Activated CD4-positive, alpha-beta memory T cell treated with anti-CD3 and anti-CD28 coated beads, Interleukin-2, amount 10 ng/mL, durations not matched to agents 7 days and 5 days (primary cell): ENCODE measurements around the gene HRH1. TPM values are rescaled to one million over a fixed set of nuclear protein-coding genes. Genes with fewer than 3 reads are reported as not detected.
"Not testable (repeated sequence)": the region's sequence is repeated elsewhere in the genome, so short reads cannot be mapped to it uniquely, and the experiment has no call there.

ENCODE experiments used
- CTCF ChIA-PET: fragments of 350-600 bp; sonication (Branson Sonifier 250); formaldehyde crosslinking; loops from one replicate; lab custom pipeline; 2021; ENCODE audit warnings: antibody characterized with exemption, inconsistent platforms; lab: Charles Lee
- POLR2A ChIA-PET: fragments of 350-600 bp; sonication (Branson Sonifier 250); formaldehyde crosslinking; loops from one replicate; lab custom pipeline; 2021; ENCODE audit warnings: antibody characterized with exemption; lab: Charles Lee
- DNase-seq: peaks from one replicate; pipeline ENCODE4 v3.0.0-alpha.2; 2020
- H3K27ac Mint-ChIP-seq: one replicate; pipeline ENCODE4 v1.8.0; 2021; ENCODE audit warnings: mild to moderate bottlenecking, mixed read lengths
- H3K27me3 Mint-ChIP-seq: one replicate; pipeline ENCODE4 v1.8.0; 2021; ENCODE audit warnings: mixed read lengths
- H3K36me3 Mint-ChIP-seq: one replicate; pipeline ENCODE4 v1.8.0; 2021; ENCODE audit warnings: low read depth, mixed read lengths
- H3K4me1 Mint-ChIP-seq: one replicate; pipeline ENCODE4 v1.8.0; 2021; ENCODE audit warnings: mixed read lengths
- H3K4me3 Mint-ChIP-seq: one replicate; pipeline ENCODE4 v1.8.0; 2021; ENCODE audit warnings: mild to moderate bottlenecking, mixed read lengths
- H3K9me3 Mint-ChIP-seq: one replicate; pipeline ENCODE4 v1.8.0; 2021; ENCODE audit warnings: mixed read lengths
- total RNA-seq, 2 experiments: library from RNA; stranded (reverse); gene quantifications; one replicate each; pipeline ENCODE4 v1.2.3, GENCODE V29; 2021

HRH1 gene
- total RNA-seq, 2 experiments from 2014 or later: 0.95 to 1.0 TPM

DNA sequence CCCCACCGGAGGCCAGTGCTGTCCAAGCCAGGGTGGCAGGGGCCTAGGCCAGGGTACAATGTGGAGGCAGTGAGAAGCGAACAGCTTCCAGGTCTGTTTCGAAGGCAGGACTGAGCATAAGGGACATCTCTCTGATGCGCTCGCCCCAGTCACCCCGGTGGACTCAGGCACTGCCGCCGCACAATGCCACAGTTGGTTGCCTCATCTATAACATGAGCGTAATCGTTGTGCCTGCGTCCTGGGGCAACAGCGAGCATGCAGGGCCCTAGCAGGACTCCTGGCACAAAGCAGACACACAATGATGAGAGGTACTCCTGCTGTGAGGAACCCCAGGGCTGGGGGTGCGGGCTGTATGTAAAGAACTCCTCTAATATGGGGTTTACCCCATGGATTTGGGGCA, 14.1 kb downstream of the HRH1 start:
- Mint-ChIP-seq H3K4me3 (no peak overlapping the region), H3K27me3 (peaks cover 13% of the 10 kb centered on the region), H3K4me1 (no peaks in the 10 kb centered on the region), H3K27ac (no peak overlapping the region), H3K9me3 (no peaks in the 10 kb centered on the region), H3K36me3 (no peaks in the 10 kb centered on the region)
- no peak for DNase-seq
- CTCF ChIA-PET: no interaction called here
- POLR2A ChIA-PET: no interaction called here

DNA sequence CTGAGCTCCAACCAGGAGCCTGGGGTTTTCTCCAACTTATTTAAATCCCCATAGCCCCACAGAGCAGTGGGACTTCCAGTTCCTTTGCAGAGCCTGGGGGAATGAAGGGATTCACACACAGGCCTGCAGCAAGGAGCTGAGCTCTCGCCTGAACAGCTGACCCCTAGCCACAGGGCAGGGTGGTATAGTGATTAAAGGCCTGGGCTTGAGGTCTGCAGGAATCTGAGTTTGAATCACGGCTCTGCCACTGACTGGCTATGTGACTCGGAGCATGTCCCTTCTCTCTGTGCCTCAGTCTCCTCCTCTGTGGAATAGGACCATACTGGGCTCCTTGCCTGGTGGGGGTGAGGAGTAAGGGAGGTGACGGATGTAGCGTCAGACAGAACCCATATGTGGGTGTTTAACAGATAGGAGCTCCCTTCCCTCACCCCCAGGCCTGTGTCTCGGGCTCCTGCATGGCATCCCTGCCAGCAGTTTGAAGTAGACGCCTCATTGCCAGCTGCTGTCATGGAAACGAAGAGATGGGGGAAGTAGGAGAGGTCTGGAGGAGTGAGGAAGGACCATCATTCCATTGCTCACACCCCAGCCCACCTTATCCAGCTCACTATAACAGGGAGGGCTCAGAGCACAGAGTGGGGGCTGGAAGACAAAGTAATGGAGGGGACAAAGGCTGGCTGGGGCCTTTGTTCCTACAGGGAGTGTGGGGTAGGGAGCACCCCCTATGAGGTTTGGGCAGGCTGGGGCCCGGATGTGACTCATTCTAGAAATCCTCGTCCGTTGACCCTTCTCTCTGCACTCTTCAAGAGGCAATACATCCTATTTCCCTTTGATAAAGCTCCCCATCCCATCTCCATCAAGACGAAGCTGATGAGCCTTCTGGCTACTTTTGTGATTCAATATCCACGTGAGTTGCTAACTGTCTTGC, 14.8 kb downstream of the HRH1 start:
- no peak for DNase-seq
- H3K27me3 Mint-ChIP-seq: peaks cover 11% of the 10 kb centered on the region
- CTCF ChIA-PET: interaction anchor here (1.4 kb wide), 1 partner anchor 14 kb away, joined by 6 read pairs; the partner anchor contains the start of gene HRH1
- no peaks in the 10 kb centered on the region for H3K9me3 Mint-ChIP-seq
- POLR2A ChIA-PET: no interaction called here
- no peak overlapping the region for H3K27ac Mint-ChIP-seq
- H3K4me3 Mint-ChIP-seq: no peak overlapping the region
- H3K36me3 Mint-ChIP-seq: no peaks in the 10 kb centered on the region
- H3K4me1 Mint-ChIP-seq: no peaks in the 10 kb centered on the region

DNA sequence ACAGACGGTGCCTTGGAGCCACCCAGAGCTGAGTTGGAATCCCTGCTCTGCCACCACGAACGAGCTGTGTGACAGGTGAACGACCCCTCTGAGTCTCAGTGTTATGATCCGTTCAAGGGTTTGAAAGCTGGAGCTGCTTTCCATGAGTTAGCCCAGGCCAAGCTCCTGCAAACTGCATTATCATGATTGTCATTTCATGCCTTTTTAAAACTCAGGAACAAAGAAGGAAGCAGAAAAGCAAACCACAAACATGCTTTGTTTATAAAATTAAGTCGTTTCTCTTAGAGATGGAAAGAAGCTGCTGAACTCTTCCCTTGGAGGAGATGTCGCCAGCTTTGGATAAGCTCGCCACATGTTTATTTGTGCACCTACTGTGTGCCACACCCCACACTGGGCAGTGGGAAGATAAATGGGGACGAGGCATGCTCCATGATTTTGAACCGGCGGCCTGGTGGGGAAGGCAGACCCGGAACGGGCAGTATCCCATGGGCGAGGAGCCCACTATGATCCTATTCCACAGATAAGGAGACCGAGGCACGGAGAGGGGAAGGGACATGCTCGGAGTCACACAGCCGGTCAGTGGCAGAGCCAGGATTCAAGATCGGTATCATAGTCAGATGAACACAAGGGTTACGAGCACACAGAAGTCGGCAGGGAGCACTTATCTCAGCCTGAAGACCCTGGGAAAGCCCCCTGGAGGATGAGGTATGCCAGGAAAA, 15.9 kb downstream of the HRH1 start:
- ChIA-PET CTCF (interaction anchor here (1.4 kb wide), 1 partner anchor 15 kb away, joined by 6 read pairs; the partner anchor contains the start of gene HRH1), POLR2A (no interaction called here)
- DNase-seq: no peak
- H3K27me3 Mint-ChIP-seq: peaks cover 12% of the 10 kb centered on the region
- H3K27ac Mint-ChIP-seq: no peak overlapping the region
- no peak overlapping the region for H3K4me3 Mint-ChIP-seq
- no peaks in the 10 kb centered on the region for H3K9me3 Mint-ChIP-seq
- H3K36me3 Mint-ChIP-seq: no peaks in the 10 kb centered on the region
- no peaks in the 10 kb centered on the region for H3K4me1 Mint-ChIP-seq

DNA sequence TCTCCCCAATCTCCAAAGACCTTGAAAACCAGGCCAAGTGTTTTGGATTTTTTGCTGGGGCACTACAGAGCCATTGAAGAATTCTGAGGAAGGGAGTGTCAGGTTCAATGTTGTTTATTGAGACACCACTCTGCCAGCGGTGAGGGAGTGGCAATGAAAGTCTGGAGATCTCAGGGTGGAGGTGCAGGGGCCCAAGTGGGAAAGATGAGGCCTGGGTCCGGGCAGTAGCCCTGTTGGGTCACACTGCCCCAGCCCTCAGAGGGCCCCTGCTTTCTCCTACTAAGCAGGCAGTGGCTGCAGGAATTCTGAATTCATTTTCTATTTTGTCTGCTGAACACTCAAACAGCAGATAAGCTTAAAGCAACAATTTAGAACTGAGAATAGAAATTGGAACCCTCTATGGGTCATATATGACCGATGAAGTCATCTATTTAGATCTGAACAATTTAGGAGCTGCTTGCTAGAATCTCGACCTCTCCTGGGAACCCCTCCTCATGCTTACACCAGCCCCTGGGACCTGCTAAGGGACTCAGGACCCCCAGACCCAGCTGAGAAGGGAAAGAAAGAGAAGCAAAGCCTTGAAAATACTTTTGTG, 17.9 kb downstream of the HRH1 start:
- Mint-ChIP-seq H3K4me3 (no peak overlapping the region), H3K36me3 (no peaks in the 10 kb centered on the region), H3K9me3 (no peaks in the 10 kb centered on the region), H3K27me3 (peaks cover 10% of the 10 kb centered on the region), H3K27ac (no peak overlapping the region), H3K4me1 (no peaks in the 10 kb centered on the region)
- CTCF ChIA-PET: interaction anchor here (0.6 to 0.8 kb wide), 2 partner anchors 65 to 231 kb away, joined by 3 to 5 read pairs; no protein-coding TSS in a partner anchor
- POLR2A ChIA-PET: no interaction called here
- DNase-seq: no peak

DNA sequence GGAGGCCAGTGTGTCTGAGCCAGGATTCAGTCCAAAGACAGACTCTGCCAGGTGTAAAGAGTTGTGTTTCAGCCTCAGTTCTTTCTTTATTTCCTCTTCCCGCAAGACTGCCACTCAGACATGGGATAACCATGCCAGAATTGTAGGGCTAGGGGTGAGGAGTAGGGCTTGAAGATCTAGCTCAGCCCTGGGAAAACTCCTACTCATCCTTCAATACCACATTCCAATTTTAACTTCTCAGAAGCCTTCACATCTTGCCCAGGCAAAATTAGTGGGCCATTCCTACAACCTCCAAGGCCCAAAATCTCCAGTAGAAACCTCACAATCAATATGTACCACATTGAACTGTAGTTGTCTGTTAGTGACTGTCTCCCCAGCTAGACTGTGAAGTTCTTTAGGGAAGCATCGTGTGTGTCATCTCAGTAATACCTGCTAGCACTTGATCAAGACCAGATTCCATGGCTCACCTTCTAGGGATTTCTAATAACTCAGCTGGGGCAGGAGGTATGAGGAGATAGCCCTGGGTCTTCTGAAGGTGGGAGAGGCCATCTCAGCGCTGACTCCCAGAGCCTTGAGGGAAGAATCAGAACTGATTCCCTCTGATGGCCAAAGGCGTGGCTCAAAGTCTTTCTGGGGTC, 19.7 kb downstream of the HRH1 start:
- H3K36me3 Mint-ChIP-seq: no peaks in the 10 kb centered on the region

DNA sequence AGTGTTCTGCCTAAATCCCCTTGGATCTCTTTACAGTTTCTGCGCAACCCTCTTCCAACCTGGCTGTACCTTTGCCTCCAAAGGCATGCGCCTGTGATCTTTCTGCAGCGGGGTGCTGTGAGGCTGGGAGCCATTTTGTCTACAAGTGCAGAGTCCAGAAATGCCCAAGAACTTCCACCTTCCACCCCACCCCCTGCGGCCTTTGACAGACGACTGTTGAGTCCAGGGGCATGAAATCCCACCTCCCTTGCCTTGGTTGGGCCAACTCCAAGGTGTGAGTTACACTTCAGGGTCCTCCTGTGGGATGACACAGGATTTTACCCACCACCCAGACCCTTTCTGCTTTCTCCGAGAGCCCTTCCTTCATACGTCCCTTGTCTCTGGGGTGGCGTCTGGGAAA, 24.1 kb downstream of the HRH1 start:
- H3K4me1 Mint-ChIP-seq: no peaks in the 10 kb centered on the region
- no peaks in the 10 kb centered on the region for H3K36me3 Mint-ChIP-seq
- peaks cover 6% of the 10 kb centered on the region for H3K27me3 Mint-ChIP-seq
- POLR2A ChIA-PET: no interaction called here
- H3K9me3 Mint-ChIP-seq: no peaks in the 10 kb centered on the region
- CTCF ChIA-PET: no interaction called here
- H3K4me3 Mint-ChIP-seq: no peak overlapping the region
- no peak for DNase-seq
- H3K27ac Mint-ChIP-seq: no peak overlapping the region

More for the DNA sequence above, 19.7 kb downstream of the HRH1 start:
- no peak for DNase-seq
- ChIA-PET POLR2A (no interaction called here), CTCF (no interaction called here)
- Mint-ChIP-seq H3K4me3 (no peak overlapping the region), H3K4me1 (no peaks in the 10 kb centered on the region), H3K27me3 (peaks cover 10% of the 10 kb centered on the region), H3K27ac (no peak overlapping the region), H3K9me3 (no peaks in the 10 kb centered on the region)

DNA sequence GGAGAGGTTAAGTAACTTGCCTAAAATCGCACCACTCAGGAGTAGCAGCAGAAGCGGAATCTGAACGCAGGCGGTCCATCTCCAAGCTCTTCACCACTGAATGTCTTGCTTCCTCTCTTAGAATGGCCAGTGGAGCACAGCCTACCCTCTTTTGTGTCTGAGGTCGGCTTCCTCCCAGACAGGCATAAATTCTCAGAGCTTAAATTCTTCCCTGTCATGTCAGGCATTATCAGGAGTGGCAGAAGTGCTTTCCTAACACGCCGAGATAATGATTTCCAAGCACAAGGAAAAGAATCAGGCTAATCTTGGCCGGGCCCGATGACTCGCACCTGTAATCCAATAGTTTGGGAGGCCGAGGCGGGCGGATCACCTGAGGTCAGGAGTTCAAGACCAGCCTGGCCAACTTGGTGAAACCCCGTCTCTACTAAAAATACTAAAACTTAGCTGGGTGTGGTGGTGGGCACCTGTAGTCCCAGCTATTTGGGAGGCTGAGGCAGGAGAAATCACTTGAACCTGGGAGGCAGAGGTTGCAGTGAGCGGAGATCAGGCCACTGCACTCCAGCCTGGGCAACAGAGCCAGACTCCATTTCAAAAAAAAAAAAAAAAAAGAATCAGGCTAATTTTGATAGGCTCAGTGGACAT, 30.2 kb downstream of the HRH1 start:
- H3K4me1 Mint-ChIP-seq, H3K9me3 Mint-ChIP-seq, H3K27ac Mint-ChIP-seq, CTCF ChIA-PET, H3K36me3 Mint-ChIP-seq, H3K4me3 Mint-ChIP-seq, POLR2A ChIA-PET, DNase-seq: not testable (repeated sequence)
- peaks cover 20% of the 10 kb centered on the region for H3K27me3 Mint-ChIP-seq

DNA sequence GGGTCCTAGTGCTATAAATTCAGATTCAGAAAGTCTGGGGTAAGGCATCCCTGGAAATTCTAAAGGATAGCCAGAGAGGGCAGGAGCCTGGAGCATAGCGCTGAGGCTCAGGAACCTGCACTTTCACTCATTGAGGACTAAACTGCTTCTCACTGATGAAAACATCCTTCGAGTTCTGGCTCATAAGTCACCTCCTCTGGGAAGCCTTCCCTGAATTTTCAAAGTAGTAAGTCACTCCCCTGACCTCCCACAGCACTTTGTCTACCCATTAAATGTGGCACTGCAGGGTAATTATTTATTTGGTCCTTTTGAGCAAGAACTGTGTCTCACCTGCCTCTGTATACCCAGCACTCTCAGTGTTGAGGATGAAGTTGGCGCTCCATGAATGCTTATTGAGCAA, 30.9 kb downstream of the HRH1 start:
- no peak for DNase-seq
- Mint-ChIP-seq H3K27ac (no peak overlapping the region), H3K36me3 (no peaks in the 10 kb centered on the region), H3K9me3 (no peaks in the 10 kb centered on the region), H3K27me3 (peaks cover 20% of the 10 kb centered on the region), H3K4me3 (no peak overlapping the region), H3K4me1 (no peaks in the 10 kb centered on the region)
- POLR2A ChIA-PET: no interaction called here
- CTCF ChIA-PET: no interaction called here

DNA sequence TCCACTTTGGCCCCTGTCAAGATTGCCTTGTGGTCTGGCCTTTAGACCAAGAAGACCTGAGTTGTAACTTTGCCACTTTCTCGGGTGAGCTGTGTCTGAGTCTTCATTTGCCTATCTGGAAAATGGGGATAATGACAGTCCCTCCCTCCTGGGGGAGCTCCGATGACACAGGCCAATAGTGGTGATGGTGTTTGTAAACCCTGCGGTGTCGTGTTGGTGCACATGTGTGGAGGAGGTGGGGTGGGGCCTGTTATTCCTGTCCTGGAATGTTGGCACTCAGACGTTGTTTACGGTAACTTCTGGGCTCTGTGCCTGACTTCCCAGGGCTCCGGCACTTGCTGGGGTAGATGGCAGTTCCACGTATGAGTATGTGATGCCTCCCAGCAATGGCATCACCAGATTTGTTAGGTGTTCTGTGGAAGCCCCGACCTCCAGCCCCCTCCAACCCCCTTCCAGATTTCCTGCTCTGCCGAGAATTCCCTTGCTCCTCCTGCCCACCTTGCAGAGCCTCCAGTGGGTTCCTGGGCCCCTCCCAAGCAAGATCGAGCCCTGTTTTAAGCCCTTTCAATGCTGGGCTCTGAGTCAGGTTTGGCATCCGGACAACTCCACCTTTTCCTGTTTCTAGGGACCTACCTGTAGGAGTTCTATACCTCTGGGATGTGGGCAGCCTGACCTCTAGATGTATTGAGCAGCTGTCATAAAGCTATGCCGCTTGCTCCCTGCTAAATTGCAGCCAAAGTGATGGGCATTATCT, 31.4 kb downstream of the HRH1 start:
- POLR2A ChIA-PET: no interaction called here
- no peaks in the 10 kb centered on the region for H3K9me3 Mint-ChIP-seq
- H3K36me3 Mint-ChIP-seq: no peaks in the 10 kb centered on the region
- H3K27ac Mint-ChIP-seq: no peak overlapping the region
- DNase-seq: no peak
- CTCF ChIA-PET: interaction anchor here (0.6 kb wide), 1 partner anchor 37 kb away, joined by 3 read pairs; no protein-coding TSS in a partner anchor
- H3K4me3 Mint-ChIP-seq: no peak overlapping the region
- H3K4me1 Mint-ChIP-seq: no peaks in the 10 kb centered on the region
- peaks cover 20% of the 10 kb centered on the region for H3K27me3 Mint-ChIP-seq

DNA sequence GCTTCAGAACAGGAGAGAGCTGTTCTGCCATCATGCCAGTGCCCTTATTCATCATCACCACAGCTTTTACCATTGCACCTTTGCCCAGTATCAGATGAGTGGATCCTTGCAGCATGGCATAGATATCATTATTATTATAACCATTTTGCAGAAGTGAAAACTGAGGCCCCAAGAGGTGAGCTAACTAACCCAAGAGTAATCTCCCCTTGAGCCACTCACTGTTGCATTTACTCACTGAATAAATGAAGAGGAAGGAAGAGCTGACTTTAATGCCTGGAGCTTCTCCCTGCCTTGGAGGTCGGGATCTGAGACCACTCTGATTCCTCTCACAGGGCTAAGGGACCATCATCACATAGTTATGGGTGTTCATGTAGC, 32.0 kb downstream of the HRH1 start:
- POLR2A ChIA-PET: no interaction called here
- Mint-ChIP-seq H3K9me3 (no peaks in the 10 kb centered on the region), H3K27ac (no peak overlapping the region), H3K4me3 (no peak overlapping the region), H3K36me3 (no peaks in the 10 kb centered on the region), H3K27me3 (peaks cover 22% of the 10 kb centered on the region), H3K4me1 (no peaks in the 10 kb centered on the region)
- DNase-seq: no peak
- CTCF ChIA-PET: interaction anchor here (0.6 kb wide), 1 partner anchor 37 kb away, joined by 3 read pairs; no protein-coding TSS in a partner anchor

DNA sequence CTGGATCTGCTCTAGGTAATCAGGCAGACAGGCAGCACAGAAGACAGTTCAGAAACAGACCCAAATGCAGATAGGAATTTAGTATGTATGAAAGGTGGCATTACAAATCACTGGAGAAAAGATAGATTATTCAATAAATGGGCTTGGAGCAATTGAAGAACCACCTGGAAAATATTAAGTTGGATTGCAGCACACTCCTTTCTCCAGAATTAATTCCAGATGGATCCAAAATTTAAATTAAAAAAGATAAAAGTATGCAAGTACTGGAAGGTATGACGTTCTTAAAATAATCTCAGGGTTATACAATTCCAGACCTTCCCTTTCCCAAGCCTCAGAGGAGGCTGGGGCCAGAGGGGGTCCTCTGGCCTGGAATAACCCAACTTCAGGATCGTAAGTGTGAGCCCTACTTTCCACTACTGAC, 32.5 kb downstream of the HRH1 start:
- peaks cover 22% of the 10 kb centered on the region for H3K27me3 Mint-ChIP-seq
- POLR2A ChIA-PET: no interaction called here

DNA sequence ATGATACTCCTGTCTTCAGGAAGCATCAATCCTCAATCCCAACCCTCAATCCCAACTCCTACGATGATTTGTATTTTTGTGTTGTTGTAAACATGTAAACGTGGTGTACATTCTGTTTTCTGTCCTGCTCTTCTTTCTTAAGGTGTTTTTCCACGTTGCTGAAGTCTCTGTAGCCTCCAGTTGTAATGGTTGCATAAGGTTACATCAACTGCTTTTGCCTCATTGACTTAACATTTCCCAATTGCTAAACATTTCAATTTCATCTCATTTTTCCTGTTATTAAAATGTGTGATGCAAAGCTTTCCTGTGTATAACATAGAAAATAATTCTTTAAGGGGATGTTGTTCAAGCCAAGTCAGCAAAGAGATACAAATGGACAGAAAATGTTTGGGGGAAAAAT, 33.4 kb downstream of the HRH1 start:
- Mint-ChIP-seq H3K27me3 (peaks cover 23% of the 10 kb centered on the region), H3K4me3 (no peak overlapping the region), H3K36me3 (no peaks in the 10 kb centered on the region), H3K27ac (no peak overlapping the region), H3K9me3 (no peaks in the 10 kb centered on the region), H3K4me1 (no peaks in the 10 kb centered on the region)
- ChIA-PET POLR2A (no interaction called here), CTCF (no interaction called here)
- DNase-seq: no peak

More for the DNA sequence above, 32.5 kb downstream of the HRH1 start:
- DNase-seq: no peak
- H3K9me3 Mint-ChIP-seq: no peaks in the 10 kb centered on the region
- no peaks in the 10 kb centered on the region for H3K36me3 Mint-ChIP-seq
- CTCF ChIA-PET: no interaction called here
- no peak overlapping the region for H3K4me3 Mint-ChIP-seq
- H3K27ac Mint-ChIP-seq: no peak overlapping the region
- H3K4me1 Mint-ChIP-seq: no peaks in the 10 kb centered on the region
